MV-4-11 (cell line): ENCODE data around the gene USP20.

Source experiments
- DNase-seq: peaks from one replicate; lab custom pipeline; 2025; lab: John Stamatoyannopoulos, UW

USP20 gene

DNA sequence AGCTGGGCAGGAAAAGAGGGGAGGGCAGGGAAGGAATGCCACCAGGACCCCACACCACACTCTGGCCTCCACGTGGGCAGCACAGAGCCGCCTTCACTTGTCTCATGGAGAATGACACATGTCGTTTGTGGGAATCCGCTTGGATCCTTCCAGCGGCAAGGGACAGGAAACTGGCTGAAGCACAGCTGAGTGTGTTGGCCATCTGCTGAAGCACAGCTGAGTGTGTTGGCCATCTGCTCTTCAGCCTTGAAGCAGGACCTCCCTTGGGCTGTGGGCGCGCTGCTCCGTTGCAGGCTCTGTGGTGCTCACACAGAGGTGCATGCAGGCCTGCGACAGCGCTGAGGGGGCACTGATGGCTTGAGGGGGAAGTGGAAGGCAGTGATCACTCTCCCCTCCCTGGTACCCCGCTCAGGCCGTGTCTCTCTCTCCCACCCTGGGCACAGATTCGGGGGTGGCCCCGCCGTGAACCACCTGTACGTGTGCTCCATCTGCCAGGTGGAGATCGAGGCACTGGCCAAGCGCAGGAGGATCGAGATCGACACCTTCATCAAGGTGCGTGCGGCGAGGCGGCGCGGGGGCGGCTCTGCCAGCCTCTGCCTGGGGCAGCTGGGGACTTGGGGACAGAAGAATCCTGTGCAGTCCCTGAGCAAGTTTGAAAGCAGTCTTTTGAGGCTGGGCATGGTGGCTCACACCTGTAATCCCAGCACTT lies 40.6 kb downstream of the USP20 start:
- DNase-seq = no peak

DNA sequence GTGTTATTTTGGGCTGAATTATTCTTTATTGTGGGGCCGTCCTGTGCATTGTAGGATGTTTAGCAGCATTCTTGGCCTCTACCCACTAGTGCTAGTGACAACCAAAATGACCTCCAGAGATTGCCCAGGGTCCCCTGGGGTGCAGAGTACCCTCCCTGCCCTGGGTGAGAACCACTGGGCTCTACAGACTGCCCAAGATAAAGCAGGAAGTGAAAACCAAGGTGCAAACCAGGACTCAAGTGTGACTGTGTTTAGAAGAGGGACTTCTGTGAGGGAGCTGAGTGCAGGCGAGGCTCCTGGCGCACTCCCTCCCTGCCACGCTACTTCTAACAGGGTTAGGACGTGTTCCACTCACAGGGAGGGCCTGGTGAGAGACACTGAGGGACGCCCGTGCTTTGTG lies 41.6 kb downstream of the USP20 start:
- no peak for DNase-seq

DNA sequence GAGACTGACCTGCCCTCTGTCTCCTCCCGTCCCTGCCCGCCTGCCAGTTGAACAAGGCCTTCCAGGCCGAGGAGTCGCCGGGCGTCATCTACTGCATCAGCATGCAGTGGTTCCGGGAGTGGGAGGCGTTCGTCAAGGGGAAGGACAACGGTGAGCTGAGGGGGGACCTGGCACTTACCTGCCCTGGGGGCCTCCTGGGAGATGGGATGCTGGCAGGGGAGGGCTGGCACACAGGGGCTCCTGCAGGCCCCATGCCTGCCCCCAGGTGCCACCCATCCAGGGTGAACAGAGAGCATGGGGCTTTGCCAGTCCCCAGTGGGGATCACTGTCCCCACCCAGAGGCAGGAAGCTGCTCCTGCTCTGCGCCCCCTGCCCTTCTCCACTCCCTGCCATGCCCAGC lies 43.0 kb downstream of the USP20 start:
- no peak for DNase-seq

DNA sequence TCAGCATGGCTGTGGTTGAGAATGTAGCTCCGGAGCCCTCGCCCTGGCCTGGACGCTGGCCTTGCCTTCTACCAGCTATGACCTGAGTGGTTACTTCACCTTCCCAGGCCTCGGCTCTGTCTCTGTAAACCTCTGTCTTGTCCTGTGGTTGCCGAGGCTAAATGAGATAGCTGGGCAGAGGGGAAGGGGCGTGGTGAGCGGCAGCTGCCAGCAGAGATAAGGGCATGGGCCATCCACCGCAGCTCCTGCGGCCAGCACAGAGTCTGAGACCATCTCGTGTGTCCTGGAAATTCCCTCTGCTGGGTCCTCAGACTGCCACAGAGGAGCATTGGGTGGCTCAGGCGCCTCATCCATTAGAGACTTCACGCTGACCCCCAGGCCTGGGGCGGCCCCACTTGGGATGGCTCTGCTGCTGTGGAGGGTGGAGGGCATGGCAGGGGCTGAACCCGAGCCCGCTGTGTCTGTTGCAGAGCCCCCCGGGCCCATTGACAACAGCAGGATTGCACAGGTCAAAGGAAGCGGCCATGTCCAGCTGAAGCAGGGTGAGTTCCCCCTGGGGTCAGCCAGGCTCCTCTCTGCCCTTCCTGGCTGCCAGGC lies 43.9 kb downstream of the USP20 start:
- no peak for DNase-seq

DNA sequence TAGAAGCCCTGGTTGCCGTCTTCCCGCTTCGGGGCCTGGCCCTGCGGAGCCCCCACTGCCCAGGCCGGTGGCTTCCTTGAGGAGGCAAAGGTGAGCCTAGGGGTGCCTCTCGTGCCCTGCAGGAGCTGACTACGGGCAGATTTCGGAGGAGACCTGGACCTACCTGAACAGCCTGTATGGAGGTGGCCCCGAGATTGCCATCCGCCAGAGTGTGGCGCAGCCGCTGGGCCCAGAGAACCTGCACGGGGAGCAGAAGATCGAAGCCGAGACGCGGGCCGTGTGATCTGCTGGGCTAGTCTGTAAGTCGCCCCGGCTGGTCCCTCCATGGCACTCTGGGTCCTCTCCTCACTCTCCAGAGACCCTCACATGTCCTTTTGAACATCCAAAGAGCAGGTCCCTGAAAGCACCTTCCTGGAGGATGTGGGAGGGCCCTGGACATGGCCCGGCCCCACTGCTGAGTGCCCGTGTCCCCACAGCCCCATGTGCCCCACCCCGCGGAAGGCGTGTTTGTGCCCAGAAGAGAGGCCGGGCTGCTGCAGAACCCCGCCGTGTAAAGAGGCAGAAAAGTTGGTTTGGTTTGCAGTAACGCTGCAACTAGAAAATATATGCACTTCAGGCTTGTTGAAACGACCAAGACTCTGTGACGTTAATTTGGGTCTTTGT lies 44.9 kb downstream of the USP20 start:
- no peak for DNase-seq

DNA sequence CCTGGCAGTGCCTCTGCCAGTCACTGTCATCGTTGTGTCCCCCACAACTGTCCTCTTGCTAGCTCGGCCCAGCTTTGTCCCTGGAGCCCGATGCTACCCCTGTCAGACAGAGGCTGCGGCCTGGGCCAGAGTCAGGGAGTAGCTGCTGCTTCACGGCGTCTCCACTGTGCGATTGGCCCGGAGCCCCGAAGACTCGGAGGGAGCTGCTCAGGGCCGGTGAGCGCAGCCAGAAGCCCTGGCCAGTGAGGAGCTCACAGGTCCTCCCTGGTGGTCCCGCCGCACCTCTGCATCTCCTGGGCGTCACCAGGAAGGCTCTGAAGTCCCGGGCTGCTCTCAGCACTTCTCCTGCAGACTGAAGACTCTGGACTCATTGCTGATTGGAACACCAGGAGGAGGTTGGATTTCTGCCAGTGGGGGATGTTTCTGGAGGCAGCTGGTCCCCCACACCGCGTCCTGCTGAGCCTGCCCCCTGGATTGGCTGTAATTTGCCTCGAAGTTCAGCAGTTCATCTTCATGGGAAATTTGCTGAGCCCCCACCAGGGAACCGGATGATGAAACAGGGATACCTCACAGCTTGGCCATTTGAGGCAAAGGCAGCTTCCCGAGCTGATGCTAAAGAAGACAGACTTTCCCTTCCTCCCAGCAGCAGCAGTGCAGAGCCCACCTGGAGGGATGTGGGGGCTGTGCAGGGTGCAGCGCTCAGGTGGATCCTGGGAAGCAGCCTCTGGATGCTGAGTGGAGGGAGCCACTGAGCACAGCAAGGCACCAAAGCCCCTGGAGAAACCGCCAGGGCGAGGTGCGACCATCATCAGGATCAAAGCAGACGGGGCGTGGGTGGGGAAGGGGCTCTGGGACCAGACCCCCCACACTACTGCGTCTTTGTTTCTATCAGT lies 45.6 kb downstream of the USP20 start:
- no peak for DNase-seq

DNA sequence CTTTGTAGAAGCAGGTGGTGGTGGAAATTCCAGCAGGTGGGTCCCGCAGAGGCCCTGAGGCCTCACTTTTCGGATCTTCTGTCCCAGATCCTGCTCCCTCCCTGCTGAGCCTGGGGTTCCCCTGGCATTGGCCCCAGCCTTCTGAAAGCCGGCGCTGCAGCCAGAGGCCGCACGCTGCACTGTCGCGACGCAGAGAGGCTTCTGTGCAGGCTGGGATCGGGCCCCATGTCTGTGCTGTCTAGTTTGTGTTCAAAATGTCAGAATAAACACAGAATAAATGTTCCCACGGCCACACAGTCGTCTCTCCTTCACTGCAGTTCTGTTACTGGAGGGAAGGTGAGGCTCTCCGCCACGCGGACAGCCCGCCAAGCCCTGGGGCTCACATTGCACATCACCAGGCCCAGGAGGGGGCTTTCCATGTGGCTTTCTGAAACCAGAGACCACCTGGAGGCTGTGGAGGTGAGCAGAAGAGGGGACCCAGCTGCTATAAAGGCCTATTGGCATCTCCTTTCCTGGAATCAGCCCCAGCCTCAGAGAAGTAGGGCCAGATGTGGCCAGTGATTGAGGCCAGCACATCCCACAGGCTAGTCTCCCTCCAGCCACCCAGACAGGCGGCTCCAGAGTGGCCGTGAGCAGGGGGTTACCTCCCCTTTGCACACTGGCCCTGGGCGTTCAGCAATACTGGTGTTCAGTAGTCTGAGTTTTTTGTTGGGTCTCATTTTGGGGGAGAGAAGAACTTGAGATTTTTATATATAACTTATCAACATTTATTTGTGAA lies 46.5 kb downstream of the USP20 start:
- no peak for DNase-seq

DNA sequence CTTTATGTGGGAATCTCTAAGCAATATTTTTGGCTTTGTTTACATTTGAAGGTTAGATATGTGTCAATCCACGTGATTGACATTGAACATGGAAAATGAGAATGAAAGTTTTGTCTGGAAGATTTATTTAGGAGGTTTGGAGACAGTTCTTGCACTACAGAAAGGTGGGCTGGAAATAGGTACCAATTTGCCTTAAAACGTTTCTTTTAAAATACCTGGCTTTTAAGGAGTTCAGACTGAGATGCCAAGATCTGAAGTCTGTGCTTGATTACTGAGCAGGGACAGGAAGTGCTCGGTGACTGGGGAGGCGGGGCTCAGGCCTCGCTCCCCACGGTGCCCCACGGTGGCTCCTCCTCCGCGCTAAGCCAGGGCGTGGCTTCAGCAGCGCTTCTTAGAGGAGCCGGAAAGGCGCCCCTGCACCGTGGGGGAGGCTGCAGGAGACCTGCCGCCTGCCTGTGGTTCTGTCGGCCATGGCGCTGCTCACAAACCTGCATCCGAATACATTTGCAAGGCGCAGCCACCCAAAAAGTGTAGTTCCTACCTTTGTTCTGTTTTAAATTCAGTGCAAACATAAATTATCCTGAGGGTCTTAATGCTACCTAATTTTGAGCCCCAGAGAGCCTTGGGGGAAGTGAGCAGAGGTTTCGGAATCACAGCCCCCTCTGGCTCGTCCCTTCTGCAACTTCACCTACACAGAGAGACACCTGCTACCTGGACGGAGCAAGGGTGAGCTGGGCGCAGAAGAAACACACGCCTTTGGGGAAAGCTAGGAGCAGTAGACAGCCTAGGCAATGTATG lies 49.2 kb downstream of the USP20 start:
- DNase-seq = peak; percentile 91

DNA sequence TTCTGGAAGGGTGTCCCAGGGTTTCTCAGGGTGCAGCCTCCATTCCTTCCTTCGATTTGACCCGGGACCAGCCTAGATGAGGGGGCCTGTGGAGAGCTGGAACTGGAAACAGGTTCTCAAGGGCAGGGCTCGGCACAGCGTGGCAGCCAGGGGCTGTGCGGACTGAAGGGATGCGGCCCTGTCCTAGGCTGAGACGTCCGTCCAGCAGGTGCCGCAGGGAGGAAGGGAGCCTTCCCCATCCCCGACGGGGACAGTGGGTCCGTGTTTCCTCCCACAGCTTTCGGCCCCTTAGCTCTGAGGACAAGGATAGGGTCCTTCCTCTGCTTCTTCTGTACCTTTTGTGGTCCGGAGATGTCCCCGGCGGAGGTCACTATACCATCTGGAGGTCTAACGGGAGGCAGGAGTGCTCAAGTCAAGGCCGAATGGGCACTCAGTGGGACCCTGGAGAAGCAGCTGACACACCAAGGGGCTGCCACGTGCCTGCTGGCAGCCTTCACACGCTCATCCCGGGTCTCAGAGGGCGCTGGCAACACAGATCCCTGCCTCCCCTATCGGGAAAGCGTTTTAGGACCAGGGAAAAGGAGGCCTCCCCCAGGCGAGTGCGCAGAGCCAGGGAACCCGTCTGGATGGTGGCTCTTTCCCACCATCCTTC lies 49.9 kb downstream of the USP20 start:
- peak; percentile 59 for DNase-seq

DNA sequence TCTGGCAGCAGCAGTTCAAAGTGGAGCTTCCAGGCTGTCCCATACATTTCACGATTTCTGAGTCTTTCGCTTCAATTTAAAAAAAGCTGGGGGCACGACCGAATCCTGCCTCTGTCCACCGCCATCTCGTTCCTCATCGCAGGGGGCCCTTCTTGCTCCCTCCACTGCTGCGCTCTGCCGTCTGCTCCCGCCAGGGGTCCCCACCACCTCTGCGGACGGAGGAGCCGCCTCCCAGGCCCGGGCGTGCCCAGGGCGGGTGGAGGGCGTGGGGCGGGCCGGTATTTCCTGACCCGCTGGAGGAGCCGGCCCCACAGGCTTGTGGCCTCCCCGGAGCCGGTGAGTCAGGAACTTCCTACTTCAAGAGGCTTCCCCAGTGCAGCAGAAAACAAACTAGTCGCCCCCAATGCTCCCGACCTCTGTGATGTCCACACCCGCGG lies 50.4 kb downstream of the USP20 start:
- DNase-seq = peak; percentile 92

DNA sequence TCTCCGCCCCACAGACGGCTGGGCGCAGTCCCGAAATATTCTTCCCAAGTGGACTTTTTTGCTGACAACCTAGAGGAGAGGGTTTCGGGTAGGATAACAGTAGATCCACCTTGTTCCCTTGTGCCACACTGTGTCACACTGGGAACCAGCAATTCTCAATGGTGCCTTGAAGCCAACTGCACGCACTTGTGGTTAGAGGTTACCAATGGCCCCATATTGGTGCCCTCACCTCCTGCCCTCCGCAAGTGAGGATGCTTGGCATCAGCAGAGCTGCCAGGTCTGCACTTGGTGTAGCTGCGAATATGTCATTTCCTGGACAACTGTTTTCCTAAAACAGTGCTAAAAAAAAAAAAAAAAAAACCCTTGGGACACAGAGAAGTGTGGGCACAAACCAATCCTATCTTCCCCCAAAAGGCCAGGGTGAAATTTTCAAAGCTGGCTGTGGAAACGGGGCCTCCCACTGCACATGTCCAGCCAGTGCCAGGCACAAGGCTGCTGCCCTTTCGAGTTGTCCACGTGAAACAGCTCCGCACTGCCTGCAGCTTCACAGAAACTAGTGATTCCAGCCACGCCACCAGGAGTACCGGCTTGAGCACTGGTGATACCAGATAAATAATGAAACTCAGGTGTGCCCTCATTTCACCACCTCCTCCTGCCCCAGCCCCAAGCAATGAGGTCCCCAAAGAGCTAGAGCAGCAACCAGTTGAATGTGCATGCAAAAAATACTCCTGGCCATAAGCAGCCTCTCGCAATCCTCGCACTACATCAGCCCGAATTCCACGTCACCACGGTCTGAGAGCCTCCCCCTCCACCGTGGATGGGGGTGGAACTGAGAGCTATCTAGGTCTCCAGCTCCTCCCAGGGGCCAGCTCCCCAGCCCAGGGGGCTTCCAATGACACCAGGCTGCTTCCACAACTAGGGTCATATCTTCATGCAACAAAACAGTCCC lies 51.2 kb downstream of the USP20 start:
- peak; percentile 15 for DNase-seq

DNA sequence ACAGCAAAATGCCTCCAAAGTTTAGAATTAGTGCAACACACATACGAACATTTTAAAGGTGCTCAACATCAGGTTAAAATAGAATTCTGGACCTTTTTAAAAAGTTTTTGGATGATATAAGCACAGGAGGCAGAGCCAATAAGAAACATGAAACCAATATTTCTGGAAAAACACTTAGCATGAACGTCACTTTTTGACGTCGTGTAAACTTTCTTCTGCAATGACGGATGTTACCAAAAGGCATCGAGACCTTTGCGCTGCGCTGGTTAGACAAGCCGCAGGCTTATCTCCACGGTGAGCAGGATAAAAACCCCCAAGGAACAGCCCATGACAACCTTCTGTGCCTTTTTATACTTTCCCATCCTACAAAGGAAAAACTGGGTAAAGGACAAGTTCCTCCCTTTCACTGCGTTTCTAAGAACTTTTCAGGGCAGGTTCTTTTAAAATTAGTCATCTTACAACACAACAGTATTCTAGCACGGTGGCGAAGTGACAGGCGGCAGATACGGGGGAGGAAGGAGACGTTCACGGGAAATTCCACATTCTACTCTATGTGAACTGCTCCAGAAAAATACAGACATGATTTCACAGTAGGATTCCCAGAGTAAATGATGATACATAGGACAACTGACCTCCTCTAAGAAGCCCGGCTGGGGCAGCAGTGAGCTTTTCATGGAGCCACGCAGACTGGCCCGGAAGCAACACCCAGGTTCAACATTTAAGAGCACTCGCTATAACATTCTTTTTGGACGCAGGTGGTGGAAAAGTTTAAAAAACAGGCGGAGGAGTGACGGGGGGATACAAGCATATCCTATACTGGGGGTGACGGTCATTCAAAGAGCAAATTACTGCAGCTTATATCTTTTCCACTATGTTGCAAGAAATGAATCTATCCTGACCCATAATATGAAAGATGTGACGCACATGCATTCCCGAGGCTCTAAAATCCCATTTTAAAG lies 52.4 kb downstream of the USP20 start:
- DNase-seq = peak; percentile 54

DNA sequence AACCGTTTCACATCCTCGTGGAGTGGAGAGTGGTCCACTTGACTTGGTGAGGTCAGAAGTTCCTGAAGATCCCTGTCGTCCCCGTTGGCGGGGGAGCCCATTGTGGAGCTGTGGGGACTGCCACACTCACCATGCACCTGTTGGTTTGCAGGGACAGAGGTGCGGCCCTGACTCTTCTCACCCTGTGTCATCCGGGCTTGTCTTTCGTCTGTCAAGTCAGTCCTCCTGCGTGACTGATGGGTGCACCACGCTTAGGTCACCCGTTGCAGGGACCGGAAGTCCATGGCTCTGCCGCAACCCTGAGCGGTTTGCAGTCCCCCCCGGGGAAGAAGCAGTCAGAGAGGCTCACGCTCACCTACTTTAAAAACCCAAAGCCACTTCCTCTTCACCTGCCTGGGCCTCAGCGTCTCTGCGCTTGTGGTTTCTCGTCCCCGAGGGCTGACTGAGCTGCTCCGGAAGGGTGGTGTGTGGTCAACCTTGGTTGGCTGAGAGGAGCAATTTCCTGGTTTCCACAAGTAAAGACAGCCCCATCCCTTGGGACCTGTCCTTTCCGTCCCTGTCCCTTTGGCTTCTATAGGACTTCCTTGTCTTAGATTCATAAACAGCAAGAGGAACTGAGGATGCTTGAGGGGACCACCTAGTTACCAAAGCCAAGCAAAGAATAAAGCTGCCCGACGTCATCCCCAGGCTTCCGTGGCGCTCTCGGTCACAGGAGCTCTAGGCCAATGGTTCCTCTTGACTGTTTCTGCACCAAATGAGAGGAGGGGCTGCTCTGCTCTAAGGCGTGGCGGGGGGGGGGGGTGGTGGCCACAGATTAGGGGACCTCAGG lies 53.2 kb downstream of the USP20 start:
- peak; percentile 95 for DNase-seq

DNA sequence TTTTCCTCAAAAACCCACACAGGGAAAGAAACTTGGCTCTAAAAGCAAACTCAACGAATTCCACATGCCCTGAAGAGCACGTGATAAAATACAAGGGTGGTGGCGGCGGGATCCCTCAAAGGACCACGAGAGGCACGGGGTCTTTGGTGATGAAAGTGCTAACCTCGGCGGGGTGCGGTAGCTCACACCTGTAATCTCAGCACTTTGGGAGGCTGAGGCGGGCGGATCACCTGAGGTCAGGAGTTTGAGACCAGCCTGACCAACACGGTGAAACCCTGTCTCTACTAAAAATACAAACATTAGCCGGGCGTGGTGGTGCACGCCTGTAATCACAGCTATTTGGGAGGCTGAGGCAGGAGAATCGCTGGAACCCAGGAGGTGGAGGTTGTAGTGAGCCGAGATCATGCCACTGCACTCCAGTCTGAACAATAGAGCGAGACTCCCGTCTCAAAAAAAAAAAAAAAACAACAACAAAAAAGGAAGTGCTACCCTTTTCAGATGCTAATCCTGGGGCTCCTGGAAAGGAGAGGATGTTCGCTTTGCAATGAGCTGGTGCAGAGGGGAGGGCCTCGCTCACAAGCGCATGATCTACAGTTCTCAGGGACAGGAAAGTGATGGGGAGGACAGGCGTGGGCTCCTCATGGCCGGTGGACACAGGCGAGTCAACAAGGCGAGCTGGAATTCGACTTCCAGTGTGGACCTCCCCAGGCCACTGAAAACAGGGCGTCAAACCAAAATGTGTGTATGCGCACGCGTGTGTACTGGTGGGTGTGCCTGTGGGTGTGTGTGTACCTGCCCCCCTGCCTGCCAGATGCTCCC lies 54.1 kb downstream of the USP20 start:
- DNase-seq = peak; percentile 62

DNA sequence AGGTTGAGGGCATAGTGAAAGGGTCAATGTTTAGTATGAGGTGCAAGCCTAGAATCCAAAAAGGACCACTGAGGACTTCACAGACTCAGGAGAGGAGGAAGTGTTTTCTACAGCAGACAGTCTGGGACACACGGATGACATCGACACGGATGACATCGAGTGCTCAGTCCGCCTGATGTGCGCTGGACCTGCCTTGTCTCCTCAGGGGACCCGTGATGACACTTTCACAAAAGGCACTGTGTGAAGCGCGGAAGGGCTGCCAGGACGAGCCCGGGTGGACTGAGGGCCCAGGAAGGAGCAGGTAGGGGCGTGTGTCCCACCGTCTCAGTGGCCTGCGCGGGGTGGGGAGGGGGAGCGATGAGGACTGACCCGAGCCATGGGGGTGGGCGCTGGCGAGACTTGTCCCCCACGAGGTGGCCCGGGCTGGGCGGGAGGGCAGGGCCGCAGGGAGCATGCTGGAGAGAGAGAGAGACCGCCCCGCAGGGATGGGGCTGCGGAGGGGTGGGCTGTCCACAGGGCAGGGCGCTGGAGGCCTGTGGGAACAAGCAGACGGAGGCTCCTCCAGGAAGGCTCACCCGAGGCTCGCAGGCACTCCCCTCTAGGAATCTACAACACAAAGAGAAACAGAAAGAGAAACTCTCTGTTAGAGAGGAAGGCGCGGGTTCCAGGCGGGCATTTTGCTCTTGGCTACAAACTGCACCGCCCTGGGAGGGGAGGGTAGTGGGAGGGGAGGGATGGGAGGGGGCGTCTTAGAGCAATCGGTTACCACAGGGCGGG lies 54.9 kb downstream of the USP20 start:
- DNase-seq = peak; percentile 89
